PC-3 (cell line): ENCODE results near the gene HDGF. TPM values are rescaled to one million over a fixed set of nuclear protein-coding genes. Genes with fewer than 3 reads are reported as not detected.

Experiments
- ATAC-seq: fragments of 200-7000 bp; cut with Tn5 transposase; 2 replicates; pipeline ENCODE4 v1.9.1; 2020; ENCODE audit warnings: mild to moderate bottlenecking, moderate library complexity
- BruUV-seq: library from RNA; stranded (reverse); fragments of 400-500 nt; replicated peaks from 2 replicates; lab custom pipeline; 2021; lab: Mats Ljungman, UMichigan
- CTCF ChIA-PET: fragments of 300-600 bp; sonication (Branson Sonifier 250); formaldehyde crosslinking; loops from one replicate; lab custom pipeline; 2022; ENCODE audit warnings: antibody characterized with exemption; lab: Charles Lee
- POLR2A ChIA-PET: fragments of 300-600 bp; sonication (Branson Sonifier 250); formaldehyde crosslinking; loops from one replicate; lab custom pipeline; 2022; ENCODE audit warnings: antibody characterized with exemption; ENCODE audit not compliant: unreplicated experiment; lab: Charles Lee
- DNase-seq: peaks from one replicate; pipeline ENCODE4 v3.0.0-alpha.2; 2015
- H2AFZ ChIP-seq: fragments of 300-600 bp; sonication (generic); 2 replicates; pipeline ENCODE4 v1.6.0; 2016; ENCODE audit warnings: antibody characterized with exemption, low read length
- H3F3A ChIP-seq: fragments of 300-600 bp; sonication (generic); one replicate; pipeline ENCODE4 v1.6.0; 2017; ENCODE audit warnings: antibody characterized with exemption, low read length, control low read depth, mild to moderate bottlenecking; ENCODE audit not compliant: unreplicated experiment
- H3K27ac ChIP-seq: fragments of 300-600 bp; sonication (generic); 2 replicates; pipeline ENCODE4 v1.5.1; 2016; ENCODE audit warnings: mild to moderate bottlenecking, low read length
- H3K27me3 ChIP-seq: fragments of 300-600 bp; sonication (generic); 2 replicates; pipeline ENCODE4 v1.6.1; 2016; ENCODE audit warnings: low read length, mixed read lengths
- H3K36me3 ChIP-seq: fragments of 300-600 bp; sonication (generic); 2 replicates; pipeline ENCODE4 v1.6.1; 2016; ENCODE audit warnings: low read depth, mixed run types, low read length, mixed read lengths
- H3K4me1 ChIP-seq: fragments of 300-600 bp; sonication (generic); 2 replicates; pipeline ENCODE4 v1.5.1; 2016; ENCODE audit warnings: low read length; ENCODE audit not compliant: insufficient read depth
- H3K4me2 ChIP-seq: fragments of 300-600 bp; sonication (generic); 2 replicates; pipeline ENCODE4 v1.6.0; 2016; ENCODE audit warnings: low read length
- H3K4me3 ChIP-seq: fragments of 300-600 bp; sonication (generic); 2 replicates; pipeline ENCODE4 v1.5.1; 2016; ENCODE audit warnings: mild to moderate bottlenecking, low read length, mixed read lengths
- H3K79me2 ChIP-seq: fragments of 300-600 bp; sonication (generic); 2 replicates; pipeline ENCODE4 v1.6.1; 2017; ENCODE audit warnings: low read length, mixed read lengths
- H3K9ac ChIP-seq: fragments of 300-600 bp; sonication (generic); 2 replicates; pipeline ENCODE4 v1.6.0; 2016; ENCODE audit warnings: mild to moderate bottlenecking, low read length
- H3K9me2 ChIP-seq: fragments of 300-600 bp; sonication (generic); replicated peaks from 2 replicates; pipeline ENCODE4 v1.6.1; 2016; ENCODE audit warnings: mixed run types, low read length, mixed read lengths
- H3K9me3 ChIP-seq: fragments of 300-600 bp; sonication (generic); 2 replicates; pipeline ENCODE4 v1.6.1; 2016; ENCODE audit warnings: low read length, mixed read lengths
- H4K20me1 ChIP-seq: fragments of 300-600 bp; sonication (generic); 2 replicates; pipeline ENCODE4 v1.6.1; 2016; ENCODE audit warnings: low read length, mixed read lengths
- CTCF ChIP-seq: fragments of 300-600 bp; sonication (generic); conservative IDR thresholded peaks from 2 replicates; pipeline ENCODE4 v1.5.1; 2017; ENCODE audit warnings: antibody characterized with exemption, low read depth, mild to moderate bottlenecking, low read length
- EZH2 ChIP-seq: fragments of 300-600 bp; sonication (generic); IDR thresholded peaks from one replicate; pipeline ENCODE4 v1.6.1; 2017; ENCODE audit warnings: antibody characterized with exemption, mild to moderate bottlenecking, low read length; ENCODE audit not compliant: unreplicated experiment
- EZH2phosphoT487 ChIP-seq: fragments of 300-600 bp; sonication (generic); IDR thresholded peaks from 2 replicates; pipeline ENCODE4 v1.6.1; 2018; ENCODE audit warnings: mild to moderate bottlenecking, antibody characterized with exemption, low read length, borderline replicate concordance
- intact Hi-C: fragments of 100-400 bp; cut with micrococcal nuclease; formaldehyde crosslinking; loops from 2 replicates; pipeline ENCODE4 v1.9.0; 2023
- total RNA-seq: library from RNA; depleted of rRNA; stranded (reverse); fragments of >200 nt; gene quantifications from 2 replicates; pipeline ENCODE4 v1.2.3, GENCODE V29; 2014

Gene HDGF
- total RNA-seq, 1 experiment from 2014 or later: 586 TPM

- H2AFZ ChIP-seq: no peak overlapping the region
- H3K27me3 ChIP-seq: no peaks in the 10 kb centered on the region
- peaks cover 30% of the 10 kb centered on the region for H3K4me1 ChIP-seq
- no peak overlapping the region for H3K4me3 ChIP-seq
- ATAC-seq (no peak), DNase-seq (no peak)
- H4K20me1 ChIP-seq: no peaks in the 10 kb centered on the region
- no peak overlapping the region for H3K9ac ChIP-seq
- H3K9me3 ChIP-seq: no peaks in the 10 kb centered on the region
- H3K4me2 ChIP-seq: no peak overlapping the region
- H3K36me3 ChIP-seq: no peaks in the 10 kb centered on the region; the same call in 1 of the 2 replicates
- TF ChIP-seq EZH2 (no peak), EZH2phosphoT487 (no peak), CTCF (no peak)
- H3K79me2 ChIP-seq: peaks cover 17% of the 10 kb centered on the region
- ChIA-PET POLR2A (no interaction called here), CTCF (interaction anchor here (0.6 to 1.5 kb wide), 3 partner anchors 9 to 12 kb away, joined by 3 to 7 read pairs (median 6); no protein-coding TSS in a partner anchor)
- H3K27ac ChIP-seq: no peak overlapping the region
- H3F3A ChIP-seq: no peaks in the 10 kb centered on the region
- intact Hi-C loops: no loop called here
- BruUV-seq: no TSS peak
- no peaks in the 10 kb centered on the region for H3K9me2 ChIP-seq
These were observed 50.5 kb downstream of the HDGF start for GRCh38 chr1:156700736-156701531.

GRCh38 chr1:156698995-156699394 is 52.5 kb downstream of the HDGF start:
- ATAC-seq: no peak
- H3K4me1 ChIP-seq: peaks cover 18% of the 10 kb centered on the region
- H3K9me3 ChIP-seq: no peaks in the 10 kb centered on the region
- no peaks in the 10 kb centered on the region for H3K9me2 ChIP-seq
- H2AFZ ChIP-seq: no peak overlapping the region
- DNase-seq: no peak
- POLR2A ChIA-PET: no interaction called here
- no peaks in the 10 kb centered on the region; the same call in 1 of the 2 replicates for H3K36me3 ChIP-seq
- no TSS peak for BruUV-seq
- TF ChIP-seq EZH2phosphoT487 (no peak), EZH2 (no peak), CTCF (no peak)
- H3K4me2 ChIP-seq: no peak overlapping the region
- H3K27ac ChIP-seq: no peak overlapping the region
- H4K20me1 ChIP-seq: no peaks in the 10 kb centered on the region
- intact Hi-C loops: no loop called here
- H3F3A ChIP-seq: peaks cover 3% of the 10 kb centered on the region
- CTCF ChIA-PET: no interaction called here
- H3K4me3 ChIP-seq: no peak overlapping the region
- H3K79me2 ChIP-seq: peaks cover 10% of the 10 kb centered on the region
- no peaks in the 10 kb centered on the region for H3K27me3 ChIP-seq
- no peak overlapping the region for H3K9ac ChIP-seq

GRCh38 chr1:156697481-156697880 is 54.0 kb downstream of the HDGF start:
- Histone ChIP-seq H3K4me2 (no peak overlapping the region), H3K4me3 (no peak overlapping the region), H3K9me3 (no peaks in the 10 kb centered on the region), H2AFZ (no peak overlapping the region), H3K36me3 (no peaks in the 10 kb centered on the region; the same call in 1 of the 2 replicates), H3K9ac (no peak overlapping the region), H3K4me1 (peaks cover 23% of the 10 kb centered on the region), H3K9me2 (no peaks in the 10 kb centered on the region), H3K27me3 (no peaks in the 10 kb centered on the region), H3F3A (peaks cover 8% of the 10 kb centered on the region), H4K20me1 (no peaks in the 10 kb centered on the region), H3K79me2 (no peaks in the 10 kb centered on the region), H3K27ac (no peak overlapping the region)
- POLR2A ChIA-PET: no interaction called here
- CTCF ChIA-PET: interaction anchor here (0.5 kb wide), 1 partner anchor 9 kb away, joined by 3 read pairs; no protein-coding TSS in a partner anchor
- no peak for DNase-seq
- BruUV-seq: no TSS peak
- no peak for ATAC-seq
- intact Hi-C loops: no loop called here
- TF ChIP-seq EZH2 (no peak), CTCF (no peak)
